ENCODE results near the gene TMEM212.

- TF ChIP-seq POLR2A (IDR thresholded peaks at IDR 0.05) (no peak), CTCF (IDR thresholded peaks at IDR 0.05) (no peak)
These were observed 61.7 kb downstream of the TMEM212 start for GRCh38 chr3:171904829-171905228.

Data from heart left ventricle (tissue), 13 donors.